ENCODE data around the gene FKBP1A.

The FKBP1A gene

DNA sequence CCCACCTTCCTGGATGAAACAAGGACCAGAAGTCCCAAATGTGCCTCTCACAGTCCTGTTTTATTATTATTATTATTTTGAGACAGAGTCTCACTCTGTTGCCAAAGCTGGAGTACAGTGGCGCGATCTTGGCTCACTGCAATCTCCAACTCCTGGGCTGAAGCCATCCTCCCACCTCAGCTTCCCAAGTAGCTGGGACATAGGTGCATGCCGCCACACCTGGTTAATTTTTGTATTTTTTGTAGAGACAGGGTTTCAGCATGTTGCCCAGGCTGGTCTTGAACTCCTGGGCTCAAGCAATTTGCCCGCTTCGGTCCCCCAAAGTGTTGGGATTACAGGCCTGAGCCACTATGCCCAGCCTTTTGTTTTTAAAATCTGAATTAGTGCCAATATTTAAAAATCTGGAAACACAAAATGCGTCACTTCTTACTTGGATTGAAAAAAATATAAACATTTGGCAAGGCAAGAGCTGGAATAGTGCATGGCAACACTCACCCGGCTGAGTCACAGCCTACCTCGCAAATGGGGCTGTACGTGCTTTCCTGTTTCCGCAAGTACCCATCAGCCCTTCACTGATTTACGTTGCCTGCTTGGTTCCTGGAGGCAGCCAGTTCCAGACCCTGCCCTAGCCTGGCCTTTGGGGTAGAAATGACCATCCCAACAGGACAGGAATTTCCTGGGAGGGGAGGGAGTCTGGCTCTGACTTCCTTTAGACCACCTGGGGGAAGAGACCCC lies 70.2 kb downstream of the FKBP1A start:
- DNase-seq (ENCODE audit: low read depth), result no peak
- TF ChIP-seq POLR2A (IDR thresholded peaks at IDR 0.05; ENCODE audit: extremely low read depth, insufficient read length) (no peak), MYC (IDR thresholded peaks at IDR 0.05; ENCODE audit: low read depth, low read length) (no peak)
- TF ChIP-seq, protein P1, sequence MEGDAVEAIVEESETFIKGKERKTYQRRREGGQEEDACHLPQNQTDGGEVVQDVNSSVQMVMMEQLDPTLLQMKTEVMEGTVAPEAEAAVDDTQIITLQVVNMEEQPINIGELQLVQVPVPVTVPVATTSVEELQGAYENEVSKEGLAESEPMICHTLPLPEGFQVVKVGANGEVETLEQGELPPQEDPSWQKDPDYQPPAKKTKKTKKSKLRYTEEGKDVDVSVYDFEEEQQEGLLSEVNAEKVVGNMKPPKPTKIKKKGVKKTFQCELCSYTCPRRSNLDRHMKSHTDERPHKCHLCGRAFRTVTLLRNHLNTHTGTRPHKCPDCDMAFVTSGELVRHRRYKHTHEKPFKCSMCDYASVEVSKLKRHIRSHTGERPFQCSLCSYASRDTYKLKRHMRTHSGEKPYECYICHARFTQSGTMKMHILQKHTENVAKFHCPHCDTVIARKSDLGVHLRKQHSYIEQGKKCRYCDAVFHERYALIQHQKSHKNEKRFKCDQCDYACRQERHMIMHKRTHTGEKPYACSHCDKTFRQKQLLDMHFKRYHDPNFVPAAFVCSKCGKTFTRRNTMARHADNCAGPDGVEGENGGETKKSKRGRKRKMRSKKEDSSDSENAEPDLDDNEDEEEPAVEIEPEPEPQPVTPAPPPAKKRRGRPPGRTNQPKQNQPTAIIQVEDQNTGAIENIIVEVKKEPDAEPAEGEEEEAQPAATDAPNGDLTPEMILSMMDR (IDR thresholded peaks at IDR 0.05; ENCODE audit: low read depth, low read length), result no peak
- TF ChIP-seq, protein P2, sequence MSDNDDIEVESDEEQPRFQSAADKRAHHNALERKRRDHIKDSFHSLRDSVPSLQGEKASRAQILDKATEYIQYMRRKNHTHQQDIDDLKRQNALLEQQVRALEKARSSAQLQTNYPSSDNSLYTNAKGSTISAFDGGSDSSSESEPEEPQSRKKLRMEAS (IDR thresholded peaks at IDR 0.05; ENCODE audit: low read depth, low read length), result no peak
- no peak overlapping the region for H3K4me3 ChIP-seq (ENCODE audit: low read depth, low read length)

DNA sequence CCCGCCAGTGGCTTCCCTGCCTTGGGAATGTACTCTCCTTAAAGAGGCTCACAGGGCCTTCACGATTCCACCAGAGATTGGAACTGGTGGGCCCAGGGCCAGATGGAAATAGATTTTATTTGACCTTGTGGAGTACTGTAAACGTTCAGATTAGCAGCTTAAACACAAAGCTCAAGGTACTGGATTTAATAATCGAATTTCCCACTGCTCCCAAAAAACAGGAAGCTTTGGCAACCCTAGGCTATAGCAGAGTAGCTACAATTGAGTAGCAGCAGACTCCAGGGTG lies 71.3 kb downstream of the FKBP1A start:
- TF ChIP-seq POLR2A (IDR thresholded peaks at IDR 0.05; ENCODE audit: extremely low read depth, insufficient read length) (no peak), MYC (IDR thresholded peaks at IDR 0.05; ENCODE audit: low read depth, low read length) (no peak)
- TF ChIP-seq, protein P2 (IDR thresholded peaks at IDR 0.05; ENCODE audit: low read depth, low read length), result no peak
- TF ChIP-seq, protein P1 (IDR thresholded peaks at IDR 0.05; ENCODE audit: low read depth, low read length), result no peak
- H3K4me3 ChIP-seq (ENCODE audit: low read depth, low read length), result no peak overlapping the region
- DNase-seq (ENCODE audit: low read depth), result no peak

DNA sequence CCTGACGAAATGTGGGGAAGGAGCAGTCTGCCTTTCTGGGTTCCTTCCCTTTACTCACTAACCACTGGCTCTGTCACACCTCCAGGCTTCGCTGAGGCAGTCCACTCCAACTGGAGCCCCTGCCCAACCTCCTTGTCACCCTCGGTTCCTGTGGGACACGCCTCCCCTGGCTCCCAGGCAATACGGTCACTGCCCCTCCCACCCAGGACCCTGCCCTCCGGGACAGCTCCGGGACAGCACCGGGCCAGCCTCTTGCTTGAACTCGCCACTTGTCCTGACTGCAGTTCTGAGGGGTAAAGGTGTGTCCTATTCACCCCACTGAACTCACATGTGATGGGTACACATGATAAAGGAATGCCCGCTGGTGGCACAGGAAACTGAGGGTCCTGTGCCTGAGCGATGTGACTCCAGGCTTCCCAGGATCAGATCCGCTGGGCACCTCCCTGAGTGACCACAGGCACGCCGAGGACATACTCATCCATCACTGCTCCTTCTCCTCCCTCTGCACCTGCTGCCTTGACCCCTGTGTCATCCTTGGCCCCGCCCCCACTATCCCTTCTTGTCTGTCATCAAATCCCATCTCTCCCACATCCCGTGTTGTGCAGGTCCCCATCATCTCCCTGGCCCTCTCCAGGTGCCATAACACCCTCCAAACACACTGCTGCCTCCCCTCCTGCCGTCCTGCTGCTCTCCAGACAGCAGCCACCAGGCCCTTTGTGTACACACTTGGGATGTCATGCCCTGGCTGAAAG lies 71.8 kb downstream of the FKBP1A start:
- TF ChIP-seq MYC (IDR thresholded peaks at IDR 0.05; ENCODE audit: low read depth, low read length) (no peak), POLR2A (IDR thresholded peaks at IDR 0.05; ENCODE audit: extremely low read depth, insufficient read length) (no peak)
- TF ChIP-seq, protein P2 (IDR thresholded peaks at IDR 0.05; ENCODE audit: low read depth, low read length), result no peak
- TF ChIP-seq, protein P1 (IDR thresholded peaks at IDR 0.05; ENCODE audit: low read depth, low read length), result no peak
- no peak overlapping the region for H3K4me3 ChIP-seq (ENCODE audit: low read depth, low read length)
- no peak for DNase-seq (ENCODE audit: low read depth)

DNA sequence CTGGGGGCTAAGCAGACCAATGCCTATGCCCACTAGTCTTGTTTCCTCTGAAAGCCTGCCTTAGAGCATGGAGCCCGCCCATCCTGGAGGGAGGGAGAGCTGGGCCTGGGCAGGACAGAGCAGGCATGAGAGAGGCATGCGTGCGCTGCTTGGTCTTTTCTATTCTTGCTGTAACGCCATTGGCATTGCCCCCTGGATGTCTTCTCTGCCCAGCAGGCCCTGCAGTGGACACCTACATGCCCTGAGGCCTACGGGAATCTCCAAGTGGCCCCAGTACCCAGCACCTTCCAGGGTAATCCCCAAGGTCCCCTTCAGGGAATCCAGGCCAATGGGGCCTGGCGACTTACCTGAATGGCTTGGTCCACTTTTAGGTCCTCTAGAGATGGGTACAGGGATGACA lies 72.8 kb downstream of the FKBP1A start:
- no peak for DNase-seq (ENCODE audit: low read depth)
- H3K4me3 ChIP-seq (ENCODE audit: low read depth, low read length), result no peak overlapping the region
- TF ChIP-seq, protein P2 (IDR thresholded peaks at IDR 0.05; ENCODE audit: low read depth, low read length), result no peak
- TF ChIP-seq POLR2A (IDR thresholded peaks at IDR 0.05; ENCODE audit: extremely low read depth, insufficient read length), result no peak
- TF ChIP-seq MYC (IDR thresholded peaks at IDR 0.05; ENCODE audit: low read depth, low read length), result no peak
- TF ChIP-seq, protein P1 (IDR thresholded peaks at IDR 0.05; ENCODE audit: low read depth, low read length), result no peak

DNA sequence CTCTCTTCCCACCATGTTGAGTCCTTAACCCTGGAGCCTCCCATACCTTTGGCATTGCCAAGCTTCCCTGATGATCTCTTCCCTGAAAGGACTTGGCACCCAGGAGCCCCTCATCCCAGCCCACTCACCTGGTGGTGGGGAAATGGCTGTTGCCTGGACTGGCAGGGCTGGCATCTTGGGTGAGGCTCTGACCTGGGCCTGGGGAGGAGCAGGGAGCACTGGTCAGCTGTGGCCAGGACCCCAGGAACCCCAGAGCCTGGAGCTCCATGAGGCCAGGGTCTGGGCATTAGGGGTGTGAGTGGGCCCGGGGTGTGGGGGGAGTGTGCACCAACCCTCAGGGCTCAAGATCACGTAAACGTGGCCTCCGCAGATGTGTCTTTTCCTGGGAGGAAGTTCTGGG lies 73.4 kb downstream of the FKBP1A start:
- no peak for DNase-seq (ENCODE audit: low read depth)
- no peak overlapping the region for H3K4me3 ChIP-seq (ENCODE audit: low read depth, low read length)
- TF ChIP-seq POLR2A (IDR thresholded peaks at IDR 0.05; ENCODE audit: extremely low read depth, insufficient read length) (no peak), MYC (IDR thresholded peaks at IDR 0.05; ENCODE audit: low read depth, low read length) (no peak)
- TF ChIP-seq, protein P2 (IDR thresholded peaks at IDR 0.05; ENCODE audit: low read depth, low read length), result no peak
- TF ChIP-seq, protein P1 (IDR thresholded peaks at IDR 0.05; ENCODE audit: low read depth, low read length), result no peak
